Posterior vena cava (tissue), 2 donors: Measurements from ENCODE around the gene ZNF740. TPM values are rescaled to one million over a fixed set of nuclear protein-coding genes. Genes with fewer than 3 reads are reported as not detected.
"Not testable (repeated sequence)": the region's sequence is repeated elsewhere in the genome, so short reads cannot be mapped to it uniquely, and the experiment has no call there.

Source experiments
- DNase-seq: peaks from one replicate; pipeline ENCODE4 v3.0.0-alpha.2; 2020; ENCODE audit warnings: low spot score
- intact Hi-C, 2 donors: fragments of 100-400 bp; cut with DNase I; formaldehyde crosslinking; loops; one replicate each; pipeline versions ENCODE4 v1.14.1 to v1.14.2; 2022 to 2023
- long read RNA-seq, 2 donors: library from polyadenylated mRNA; unstranded; transcript quantifications; one replicate each; pipeline ENCODE4 v2.0.0, GENCODE V29; 2020 to 2021
- total RNA-seq, 2 donors: library from RNA; stranded (reverse); fragmentation: NEBNext Ultra II Directional; extraction: Animal tissue kit (Norgen Biotek cat#: 25700); gene quantifications; one replicate each; pipeline ENCODE4 v1.2.1, GENCODE V29; 2021
- donor health status: DM: yes; HTN: yes; CAD: no.
- donor health status: DM: yes; HTN: yes; CAD: no.

Gene ZNF740
- total RNA-seq: 10 to 100 TPM; 23.7 to 27.4 TPM
- long read RNA-seq, donor 1, full-length matches to known transcripts: 2 of 3 reads
- long read RNA-seq, donor 1, partial matches to known transcripts: 0 of 3 reads
- long read RNA-seq, donor 1, other reads (novel, unspliced or antisense): 1 of 3 reads
- long read RNA-seq, donor 2, partial matches to known transcripts: 0 of 1 reads
- long read RNA-seq, donor 2, other reads (novel, unspliced or antisense): 1 of 1 reads

- DNase-seq: peak; percentile 99
- intact Hi-C loops: no loop called here
Measured at GRCh38 chr12:53180220-53180930, at the start of gene ZNF740, which contains the start of gene CSAD. TSS of gene ZNF740 (plus strand) at chr12:53180722. CDS start at chr12:53181984, 1,262 bp downstream. TSS of gene CSAD (minus strand) at chr12:53180925. CDS start at chr12:53173470, 7,455 bp downstream.

GRCh38 chr12:53131844-53132243 is 48.7 kb upstream of the ZNF740 start:
- intact Hi-C loops: no loop called here
- DNase-seq: no peak

GRCh38 chr12:53133722-53134121 is 46.8 kb upstream of the ZNF740 start:
- intact Hi-C loops: no loop called here
- DNase-seq: no peak

- DNase-seq: no peak
- intact Hi-C loops: no loop called here
Measured at GRCh38 chr12:53143355-53143754, 37.2 kb upstream of the ZNF740 start.

- no peak for DNase-seq
- intact Hi-C loops: no loop called here
Measured at GRCh38 chr12:53145383-53146260, 34.9 kb upstream of the ZNF740 start.

- intact Hi-C loops: no loop called here
- DNase-seq: no peak
Measured at GRCh38 chr12:53147181-53147580, 33.3 kb upstream of the ZNF740 start.

GRCh38 chr12:53147653-53148052 is 32.9 kb upstream of the ZNF740 start:
- intact Hi-C loops: no loop called here
- DNase-seq: no peak

- intact Hi-C loops: no loop called here
- no peak for DNase-seq
Measured at GRCh38 chr12:53151039-53151438, 29.5 kb upstream of the ZNF740 start.

GRCh38 chr12:53152390-53152789 is 28.1 kb upstream of the ZNF740 start:
- intact Hi-C loops: no loop called here
- no peak for DNase-seq

- peak; percentile 95 for DNase-seq
- intact Hi-C loops: no loop called here
Measured at GRCh38 chr12:53159195-53159839, 21.2 kb upstream of the ZNF740 start.

GRCh38 chr12:53160000-53160399 is 20.5 kb upstream of the ZNF740 start:
- intact Hi-C loops: loop anchor here in 1 of 2 donors (2.0 to 5.0 kb wide), 2 partner anchors 19 to 37 kb away; no protein-coding TSS in a partner anchor
- DNase-seq: no peak

GRCh38 chr12:53160673-53161072 is 19.8 kb upstream of the ZNF740 start:
- no peak for DNase-seq
- intact Hi-C loops: loop anchor here in 1 of 2 donors (2.0 to 5.0 kb wide), 2 partner anchors 18 to 37 kb away; no protein-coding TSS in a partner anchor

GRCh38 chr12:53161119-53161911 is 19.2 kb upstream of the ZNF740 start:
- intact Hi-C loops: loop anchor here in 1 of 2 donors (2.0 to 5.0 kb wide), 2 partner anchors 17 to 36 kb away; no protein-coding TSS in a partner anchor
- DNase-seq: no peak

GRCh38 chr12:53163008-53163407 is 17.5 kb upstream of the ZNF740 start:
- intact Hi-C loops: loop anchor here in 1 of 2 donors (5.0 kb wide), 1 partner anchor 34 kb away; no protein-coding TSS in a partner anchor
- not testable (repeated sequence) for DNase-seq

GRCh38 chr12:53166837-53167236 is 13.7 kb upstream of the ZNF740 start:
- no peak for DNase-seq

GRCh38 chr12:53169644-53170043 is 10.9 kb upstream of the ZNF740 start:
- DNase-seq: no peak
- intact Hi-C loops: loop anchor here in 1 of 2 donors (5.0 kb wide), 1 partner anchor 1303 kb away; the partner anchor contains the start of gene GTSF1

More at GRCh38 chr12:53166837-53167236, 13.7 kb upstream of the ZNF740 start:
- intact Hi-C loops: loop anchor here in 1 of 2 donors (5.0 kb wide), 1 partner anchor 1305 kb away; the partner anchor contains the start of gene GTSF1

GRCh38 chr12:53170215-53170614 is 10.3 kb upstream of the ZNF740 start:
- intact Hi-C loops: no loop called here
- DNase-seq: no peak
